Right lung (tissue), 5 donors: Measurements from ENCODE around the gene SPATA31D4. TPM values are rescaled to one million over a fixed set of nuclear protein-coding genes. Genes with fewer than 3 reads are reported as not detected.

Experiments used
- DNase-seq, 2 donors: peaks; one replicate each; pipeline ENCODE4 v3.0.0-alpha.2; 2013
- polyA plus RNA-seq, 5 donors: library from polyadenylated mRNA; unstranded; fragments of 120-200 nt; gene quantifications; one replicate each; pipeline versions ENCODE4 v1.2.1 to v1.2.3, GENCODE V29; 2013; ENCODE audit warnings: inconsistent platforms in 1 of 5, low replicate concordance in 1 of 5; ENCODE audit not compliant: insufficient read length in 5 of 5, insufficient read depth in 1 of 5

SPATA31D4 gene
- polyA plus RNA-seq, 5 donors = not detected

GRCh38 chr9:81964218-81965171 is 36.3 kb downstream of the SPATA31D4 start:
- no peak for DNase-seq

GRCh38 chr9:81968026-81968425 is 39.8 kb downstream of the SPATA31D4 start:
- DNase-seq = no peak

- no peak for DNase-seq
These were observed 41.7 kb downstream of the SPATA31D4 start for GRCh38 chr9:81969971-81970370.

- DNase-seq = no peak
These were observed 43.5 kb downstream of the SPATA31D4 start for GRCh38 chr9:81971727-81972126.

- no peak for DNase-seq
These were observed 46.5 kb downstream of the SPATA31D4 start for GRCh38 chr9:81974764-81975163.

- DNase-seq = no peak
These were observed 48.1 kb downstream of the SPATA31D4 start for GRCh38 chr9:81976351-81976750.

- no peak for DNase-seq
These were observed 51.0 kb downstream of the SPATA31D4 start for GRCh38 chr9:81979196-81979595.

- no peak for DNase-seq
These were observed 52.3 kb downstream of the SPATA31D4 start for GRCh38 chr9:81980568-81980967.

- DNase-seq = no peak
These were observed 53.7 kb downstream of the SPATA31D4 start for GRCh38 chr9:81981883-81982282.

Other genes starting within 250 kb of the SPATA31D4 start
- gene TLE1, start 238.9 kb upstream of the SPATA31D4 start, polyA plus RNA-seq = 10 to 100 TPM; 37.0 to 44.5 (median 42.2) TPM
- gene SPATA31D3, start 15.1 kb downstream of the SPATA31D4 start, polyA plus RNA-seq = not detected
- gene SPATA31D1, start 60.3 kb downstream of the SPATA31D4 start, polyA plus RNA-seq = not detected